BE2C (cell line): ENCODE measurements around the gene CTSD.

Experiments used
- DNase-seq: peaks from one replicate; pipeline ENCODE4 v3.0.0-alpha.2; 2020
- H3K27me3 ChIP-seq: fragments of 250-450 bp; sonication (Bioruptor Pico); 2 replicates; pipeline ENCODE4 v1.5.1; 2020; ENCODE audit warnings: mild to moderate bottlenecking
- H3K36me3 ChIP-seq: fragments of 250-450 bp; sonication (Bioruptor Pico); 2 replicates; pipeline ENCODE4 v1.5.1; 2020; ENCODE audit warnings: mild to moderate bottlenecking
- H3K4me1 ChIP-seq: fragments of 250-450 bp; sonication (Bioruptor Pico); 2 replicates; pipeline ENCODE4 v1.5.1; 2020
- H3K4me3 ChIP-seq: 2 replicates; pipeline ENCODE4 v1.5.1; 2011; ENCODE audit warnings: low read depth, low read length
- H3K9me3 ChIP-seq: fragments of 250-450 bp; sonication (Bioruptor Pico); 2 replicates; pipeline ENCODE4 v1.5.1; 2020
- TF ChIP-seq, protein P1 (sequence below): IDR thresholded peaks from 2 replicates; pipeline ENCODE4 v1.5.1; 2012; ENCODE audit warnings: mild to moderate bottlenecking, low read depth, low read length

CTSD gene

DNA sequence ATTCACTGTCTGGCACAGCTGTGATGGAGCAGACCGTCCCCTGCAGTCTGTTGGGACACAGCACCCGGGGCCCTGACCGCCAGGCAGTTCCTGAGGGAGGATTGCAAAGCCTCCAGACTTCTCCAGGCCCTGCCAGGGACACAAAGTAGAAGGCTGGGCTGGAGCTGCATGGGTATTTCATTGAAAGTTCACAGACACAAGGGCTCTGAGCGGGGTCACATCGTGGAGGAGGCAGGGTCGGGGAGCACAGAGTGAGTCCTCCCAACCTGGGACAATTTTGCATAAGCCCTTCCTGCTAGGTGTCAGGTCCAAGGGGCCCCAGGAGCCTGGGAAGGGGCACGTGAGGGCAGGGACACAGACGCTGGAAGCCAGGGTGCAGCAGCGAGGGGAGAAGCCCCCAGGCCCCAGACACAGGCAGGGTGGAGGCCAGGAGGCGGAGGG lies 29.1 kb downstream of the CTSD start:
- no peaks in the 10 kb centered on the region for H3K4me1 ChIP-seq
- no peaks in the 10 kb centered on the region for H3K36me3 ChIP-seq
- no peak for DNase-seq
- H3K9me3 ChIP-seq = no peaks in the 10 kb centered on the region
- H3K27me3 ChIP-seq = peaks cover 17% of the 10 kb centered on the region
- TF ChIP-seq, protein P1, sequence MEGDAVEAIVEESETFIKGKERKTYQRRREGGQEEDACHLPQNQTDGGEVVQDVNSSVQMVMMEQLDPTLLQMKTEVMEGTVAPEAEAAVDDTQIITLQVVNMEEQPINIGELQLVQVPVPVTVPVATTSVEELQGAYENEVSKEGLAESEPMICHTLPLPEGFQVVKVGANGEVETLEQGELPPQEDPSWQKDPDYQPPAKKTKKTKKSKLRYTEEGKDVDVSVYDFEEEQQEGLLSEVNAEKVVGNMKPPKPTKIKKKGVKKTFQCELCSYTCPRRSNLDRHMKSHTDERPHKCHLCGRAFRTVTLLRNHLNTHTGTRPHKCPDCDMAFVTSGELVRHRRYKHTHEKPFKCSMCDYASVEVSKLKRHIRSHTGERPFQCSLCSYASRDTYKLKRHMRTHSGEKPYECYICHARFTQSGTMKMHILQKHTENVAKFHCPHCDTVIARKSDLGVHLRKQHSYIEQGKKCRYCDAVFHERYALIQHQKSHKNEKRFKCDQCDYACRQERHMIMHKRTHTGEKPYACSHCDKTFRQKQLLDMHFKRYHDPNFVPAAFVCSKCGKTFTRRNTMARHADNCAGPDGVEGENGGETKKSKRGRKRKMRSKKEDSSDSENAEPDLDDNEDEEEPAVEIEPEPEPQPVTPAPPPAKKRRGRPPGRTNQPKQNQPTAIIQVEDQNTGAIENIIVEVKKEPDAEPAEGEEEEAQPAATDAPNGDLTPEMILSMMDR = no peak
- H3K4me3 ChIP-seq = no peak overlapping the region

DNA sequence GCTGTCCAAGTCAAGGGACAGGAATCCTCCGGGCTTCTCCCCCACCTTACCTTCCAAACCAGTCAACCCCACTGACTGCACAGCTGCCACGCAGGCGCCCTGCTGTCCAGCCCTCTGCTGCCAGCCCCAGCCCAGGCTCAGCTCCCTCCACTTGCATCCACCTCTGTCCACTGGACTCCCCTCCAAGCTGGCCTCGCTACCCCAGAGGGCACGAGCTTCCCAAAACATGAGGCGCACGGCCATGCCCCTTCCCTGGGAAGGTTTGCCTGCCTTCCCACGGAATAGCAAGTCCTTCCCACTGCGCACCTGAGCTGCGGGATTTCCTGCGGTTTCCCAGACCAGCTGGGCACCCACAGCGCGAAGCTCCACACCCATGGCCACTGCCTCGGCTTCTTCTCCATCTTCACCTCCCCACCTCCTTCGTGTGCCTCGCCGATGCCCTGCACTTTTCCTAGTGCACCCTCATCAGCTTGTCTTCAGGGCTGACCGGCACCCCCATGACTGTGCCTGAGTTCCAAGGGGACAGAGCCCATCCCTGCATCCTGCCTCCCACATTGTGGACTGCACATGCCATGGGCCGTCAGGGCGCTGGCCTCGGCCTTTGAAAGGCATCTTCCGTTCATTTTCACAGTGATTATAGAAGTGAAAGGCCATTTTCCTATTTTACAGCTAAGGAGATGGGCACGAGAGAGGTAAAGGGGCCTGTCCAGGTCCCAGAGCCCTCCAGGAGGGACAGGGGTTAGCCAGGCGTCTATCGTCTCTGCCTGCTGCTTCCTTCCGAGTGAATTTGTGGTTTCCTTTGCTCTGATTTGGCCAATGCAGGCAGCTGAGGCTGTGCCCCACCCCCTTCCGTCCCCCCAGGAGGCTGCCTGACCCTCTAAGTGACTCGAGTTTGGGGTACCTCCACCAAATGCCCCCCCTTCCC lies 29.7 kb downstream of the CTSD start:
- H3K4me1 ChIP-seq = no peaks in the 10 kb centered on the region

DNA sequence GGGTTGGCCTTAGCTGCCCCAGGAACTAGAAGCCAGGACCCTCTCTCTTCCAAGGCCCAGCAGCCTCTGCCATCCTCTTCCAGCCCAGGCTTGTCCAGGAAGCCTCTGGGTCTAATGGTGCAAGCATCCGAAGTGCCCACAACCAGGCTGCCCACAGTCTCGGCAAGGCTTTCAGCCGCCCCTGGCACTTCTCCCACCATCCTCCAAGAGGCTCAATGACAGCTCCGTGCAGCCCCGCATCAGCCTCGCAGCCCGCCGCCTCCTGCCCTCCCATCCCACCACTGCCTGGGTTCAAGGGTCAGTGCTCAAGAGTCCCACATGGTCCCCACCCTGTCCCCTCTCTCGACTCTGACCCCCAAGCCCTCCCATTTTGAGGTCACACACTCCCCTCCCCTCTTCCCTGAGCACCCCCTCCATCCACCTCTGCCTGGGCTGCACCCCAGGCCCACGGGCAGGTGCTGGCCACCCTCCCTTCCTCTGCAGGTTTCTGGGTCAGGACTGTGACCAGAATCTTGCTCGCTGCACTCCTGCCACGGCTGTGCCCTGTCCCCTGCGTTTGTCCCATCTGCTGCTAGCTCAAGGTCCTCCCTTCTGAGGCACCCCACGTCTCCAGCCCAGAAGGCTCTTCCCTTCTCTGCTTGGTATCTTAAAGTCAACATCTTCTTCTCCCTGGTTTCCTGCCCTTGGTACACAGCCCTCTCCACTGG lies 30.6 kb downstream of the CTSD start:
- Histone ChIP-seq H3K4me3 (no peak overlapping the region), H3K4me1 (no peaks in the 10 kb centered on the region), H3K9me3 (no peaks in the 10 kb centered on the region), H3K36me3 (no peaks in the 10 kb centered on the region), H3K27me3 (peaks cover 21% of the 10 kb centered on the region)
- TF ChIP-seq, protein P1 = no peak
- DNase-seq = no peak

More for the DNA sequence above, 29.7 kb downstream of the CTSD start:
- H3K36me3 ChIP-seq = no peaks in the 10 kb centered on the region
- H3K9me3 ChIP-seq = no peaks in the 10 kb centered on the region
- DNase-seq = no peak
- peaks cover 21% of the 10 kb centered on the region for H3K27me3 ChIP-seq
- TF ChIP-seq, protein P1 = no peak
- H3K4me3 ChIP-seq = no peak overlapping the region

DNA sequence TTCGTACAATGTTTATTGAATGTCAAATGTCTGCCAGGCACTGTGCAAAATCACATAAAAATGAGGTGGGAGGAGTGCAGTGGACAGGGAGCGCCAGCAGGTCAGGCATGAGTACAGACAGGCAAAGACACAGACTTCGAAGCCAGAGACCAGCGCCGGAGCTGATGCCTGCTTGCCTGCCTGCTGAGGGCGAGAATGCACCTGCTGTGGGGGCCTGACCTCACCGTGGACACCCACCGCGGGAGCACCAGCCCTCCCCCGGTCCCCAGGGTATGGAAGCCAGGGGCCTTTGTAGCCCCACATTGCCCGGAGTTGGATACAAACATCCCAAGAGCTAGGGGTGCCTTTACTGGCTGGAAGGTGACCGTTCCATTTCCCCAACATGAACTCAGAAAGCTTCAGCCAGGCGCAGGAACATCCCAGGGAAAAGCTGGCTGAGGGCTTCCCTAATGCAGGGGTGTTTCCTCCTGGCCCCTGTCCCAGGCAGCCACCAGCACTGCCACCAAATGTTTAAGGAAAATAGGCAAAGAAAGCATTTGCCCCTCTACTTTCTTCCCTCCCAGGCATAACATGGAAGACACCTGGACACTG lies 31.2 kb downstream of the CTSD start:
- Histone ChIP-seq H3K4me3 (no peak overlapping the region), H3K9me3 (no peaks in the 10 kb centered on the region), H3K27me3 (peaks cover 27% of the 10 kb centered on the region), H3K36me3 (no peaks in the 10 kb centered on the region), H3K4me1 (no peaks in the 10 kb centered on the region)
- no peak for DNase-seq
- TF ChIP-seq, protein P1 = no peak

DNA sequence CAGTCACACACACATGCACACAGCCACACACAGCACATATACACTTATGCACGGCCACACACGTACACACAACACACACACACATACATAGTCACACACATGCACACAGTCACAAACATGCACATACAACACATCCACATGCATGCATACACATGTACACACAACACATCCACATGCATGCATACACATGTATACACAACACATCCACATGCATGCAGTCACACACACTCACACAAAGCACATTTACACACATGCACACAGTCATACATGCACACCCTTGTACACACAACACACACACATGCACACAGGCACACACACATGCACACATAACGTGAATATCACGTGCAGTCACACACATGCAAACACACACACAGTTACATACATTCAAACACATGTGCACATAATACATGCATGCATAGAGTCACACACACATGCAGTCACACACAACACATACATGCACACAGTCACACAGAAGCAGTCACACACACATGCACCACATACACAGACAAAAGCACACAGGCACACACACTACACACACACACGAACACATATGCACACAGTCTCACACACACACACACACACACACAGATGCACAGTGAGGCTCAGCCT lies 32.2 kb downstream of the CTSD start:
- H3K27me3 ChIP-seq = peaks cover 29% of the 10 kb centered on the region
- TF ChIP-seq, protein P1 = no peak
- H3K4me1 ChIP-seq = no peaks in the 10 kb centered on the region
- H3K9me3 ChIP-seq = no peaks in the 10 kb centered on the region
- no peak overlapping the region for H3K4me3 ChIP-seq
- H3K36me3 ChIP-seq = no peaks in the 10 kb centered on the region
- no peak for DNase-seq
